GM23338 (cell line): ENCODE data around the gene GUCD1.

Experiments used
- EZH2phosphoT487 ChIP-seq: fragments of 200-600 bp; sonication (generic); IDR thresholded peaks from one replicate; pipeline ENCODE4 v1.8.1; 2018; ENCODE audit warnings: antibody characterized with exemption; ENCODE audit not compliant: unreplicated experiment
- POLR2AphosphoS5 ChIP-seq: IDR thresholded peaks from 2 replicates; pipeline ENCODE4 v1.6.1; 2016; ENCODE audit warnings: antibody characterized with exemption, low read depth
- ZNF114 ChIP-seq: fragments of 250-450 bp; sonication (Bioruptor Pico); IDR thresholded peaks from 2 replicates; pipeline ENCODE4 v1.5.0; 2020; ENCODE audit warnings: mild to moderate bottlenecking, moderate library complexity
- ZNF331 ChIP-seq: fragments of 250-450 bp; sonication (Bioruptor Pico); IDR thresholded peaks from 2 replicates; pipeline ENCODE4 v1.5.0; 2020; ENCODE audit warnings: low read depth, mild to moderate bottlenecking, moderate library complexity
- TF ChIP-seq, protein P1 (sequence below), 2 experiments: fragments of 200-600 bp in 1 of 2; sonication (generic) in 1 of 2; conservative IDR thresholded peaks; 2 replicates each; pipeline versions ENCODE4 v1.5.1 to v1.6.1; 2016 to 2017; ENCODE audit warnings: antibody characterized with exemption in 2 of 2, low read depth in 2 of 2, mild to moderate bottlenecking in 2 of 2, moderate library complexity in 1 of 2

DNA sequence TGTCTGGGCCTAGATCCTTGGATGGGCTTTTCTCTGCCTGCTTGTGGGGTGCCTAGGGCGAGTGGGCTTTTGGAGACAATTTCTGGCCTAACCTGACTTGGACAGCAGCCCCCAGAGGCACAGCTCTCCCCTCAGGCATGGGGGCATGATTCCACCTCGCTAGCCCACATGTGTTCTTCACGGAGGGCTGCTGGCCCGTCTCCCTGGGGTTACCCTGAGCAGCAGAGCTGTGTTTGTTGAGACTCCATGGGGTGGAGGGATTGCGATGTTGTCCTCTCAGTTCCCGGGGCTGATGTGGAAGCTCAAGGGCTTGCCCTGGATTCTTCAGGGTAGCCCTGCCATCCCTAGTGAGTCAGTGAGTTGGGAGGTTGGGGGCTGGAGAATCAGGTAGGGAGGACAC lies 40.3 kb upstream of the GUCD1 start:
- TF ChIP-seq ZNF114 (no peak), POLR2AphosphoS5 (no peak), EZH2phosphoT487 (no peak), ZNF331 (CRISPR knock-in tag) (no peak)
- TF ChIP-seq, protein P1, sequence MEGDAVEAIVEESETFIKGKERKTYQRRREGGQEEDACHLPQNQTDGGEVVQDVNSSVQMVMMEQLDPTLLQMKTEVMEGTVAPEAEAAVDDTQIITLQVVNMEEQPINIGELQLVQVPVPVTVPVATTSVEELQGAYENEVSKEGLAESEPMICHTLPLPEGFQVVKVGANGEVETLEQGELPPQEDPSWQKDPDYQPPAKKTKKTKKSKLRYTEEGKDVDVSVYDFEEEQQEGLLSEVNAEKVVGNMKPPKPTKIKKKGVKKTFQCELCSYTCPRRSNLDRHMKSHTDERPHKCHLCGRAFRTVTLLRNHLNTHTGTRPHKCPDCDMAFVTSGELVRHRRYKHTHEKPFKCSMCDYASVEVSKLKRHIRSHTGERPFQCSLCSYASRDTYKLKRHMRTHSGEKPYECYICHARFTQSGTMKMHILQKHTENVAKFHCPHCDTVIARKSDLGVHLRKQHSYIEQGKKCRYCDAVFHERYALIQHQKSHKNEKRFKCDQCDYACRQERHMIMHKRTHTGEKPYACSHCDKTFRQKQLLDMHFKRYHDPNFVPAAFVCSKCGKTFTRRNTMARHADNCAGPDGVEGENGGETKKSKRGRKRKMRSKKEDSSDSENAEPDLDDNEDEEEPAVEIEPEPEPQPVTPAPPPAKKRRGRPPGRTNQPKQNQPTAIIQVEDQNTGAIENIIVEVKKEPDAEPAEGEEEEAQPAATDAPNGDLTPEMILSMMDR (conservative IDR thresholded peaks at IDR 0.05; ENCODE audit: low read depth in 2 of 2), result no peak
